ENCODE results near the gene CHEK1.
"Not testable (repeated sequence)": the region's sequence is repeated elsewhere in the genome, so short reads cannot be mapped to it uniquely, and the experiment has no call there.

DNA sequence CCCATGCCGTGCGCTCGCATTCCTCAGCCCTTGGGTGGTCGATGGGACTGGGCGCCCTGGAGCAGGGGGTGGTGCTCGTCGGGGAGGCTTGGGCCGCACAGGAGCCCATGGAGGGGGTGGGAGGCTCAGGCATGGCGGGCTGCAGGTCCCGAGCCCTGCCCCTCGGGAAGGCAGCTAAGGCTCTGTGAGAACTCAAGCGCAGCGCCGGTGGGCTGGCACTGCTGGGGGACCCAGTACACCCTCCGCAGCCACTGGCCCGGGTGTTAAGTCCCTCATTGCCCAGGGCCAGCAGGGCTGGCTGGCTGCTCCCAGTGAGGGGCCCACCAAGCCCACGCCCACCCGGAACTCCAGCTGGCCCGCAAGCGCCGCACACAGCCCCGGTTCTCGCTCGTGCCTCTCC is 79.7 kb downstream of the CHEK1 start:
- TF ChIP-seq, protein P1, sequence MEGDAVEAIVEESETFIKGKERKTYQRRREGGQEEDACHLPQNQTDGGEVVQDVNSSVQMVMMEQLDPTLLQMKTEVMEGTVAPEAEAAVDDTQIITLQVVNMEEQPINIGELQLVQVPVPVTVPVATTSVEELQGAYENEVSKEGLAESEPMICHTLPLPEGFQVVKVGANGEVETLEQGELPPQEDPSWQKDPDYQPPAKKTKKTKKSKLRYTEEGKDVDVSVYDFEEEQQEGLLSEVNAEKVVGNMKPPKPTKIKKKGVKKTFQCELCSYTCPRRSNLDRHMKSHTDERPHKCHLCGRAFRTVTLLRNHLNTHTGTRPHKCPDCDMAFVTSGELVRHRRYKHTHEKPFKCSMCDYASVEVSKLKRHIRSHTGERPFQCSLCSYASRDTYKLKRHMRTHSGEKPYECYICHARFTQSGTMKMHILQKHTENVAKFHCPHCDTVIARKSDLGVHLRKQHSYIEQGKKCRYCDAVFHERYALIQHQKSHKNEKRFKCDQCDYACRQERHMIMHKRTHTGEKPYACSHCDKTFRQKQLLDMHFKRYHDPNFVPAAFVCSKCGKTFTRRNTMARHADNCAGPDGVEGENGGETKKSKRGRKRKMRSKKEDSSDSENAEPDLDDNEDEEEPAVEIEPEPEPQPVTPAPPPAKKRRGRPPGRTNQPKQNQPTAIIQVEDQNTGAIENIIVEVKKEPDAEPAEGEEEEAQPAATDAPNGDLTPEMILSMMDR (IDR thresholded peaks at IDR 0.05 in 4 of 5, conservative IDR thresholded peaks at IDR 0.05 in 1 of 5) = not testable (repeated sequence)
- TF ChIP-seq POLR2A (IDR thresholded peaks at IDR 0.05) = not testable (repeated sequence)
